NCI-H1436 treated with DMSO at 0.1 percent for 48 hours (cell line): ENCODE data around the gene OBP2B.
"Not testable (repeated sequence)": the region's sequence is repeated elsewhere in the genome, so short reads cannot be mapped to it uniquely, and the experiment has no call there.

Experiments used
- DNase-seq: peaks from one replicate; lab custom pipeline; 2025; lab: John Stamatoyannopoulos, UW

The OBP2B gene

DNA sequence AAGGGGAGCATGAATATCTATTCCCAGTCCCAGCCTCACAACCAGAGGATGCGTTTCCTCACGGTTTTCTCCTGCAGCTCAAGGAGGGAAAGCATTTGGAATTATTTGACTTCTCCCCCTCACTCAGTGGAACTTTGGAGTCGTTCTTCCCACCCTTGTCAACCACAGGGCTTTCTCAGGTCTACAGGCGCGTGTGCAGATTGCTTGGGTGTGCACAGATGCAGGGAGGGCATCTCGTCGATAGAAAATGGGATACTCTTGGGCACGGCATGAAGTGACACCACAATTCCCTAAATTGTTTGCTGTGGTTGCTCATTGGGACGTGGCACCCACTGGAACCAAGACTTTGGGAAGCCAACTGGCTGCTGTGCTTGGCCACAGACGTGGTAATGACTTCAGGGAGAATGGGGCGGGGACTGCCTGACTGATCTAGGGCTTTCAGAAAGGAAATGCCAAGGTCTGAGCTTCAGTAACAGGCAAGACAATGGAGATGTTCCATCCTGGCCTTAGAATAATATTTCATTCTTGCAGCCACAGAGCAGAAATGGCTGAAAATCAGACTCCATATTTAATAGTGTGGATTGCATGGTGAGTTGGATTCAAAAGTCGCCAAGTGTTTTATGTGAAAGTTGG lies 12.2 kb upstream of the OBP2B start:
- no peak for DNase-seq

GRCh38 chr9:133218049-133218975 lies 9.3 kb upstream of the OBP2B start:
- not testable (repeated sequence) for DNase-seq

DNA sequence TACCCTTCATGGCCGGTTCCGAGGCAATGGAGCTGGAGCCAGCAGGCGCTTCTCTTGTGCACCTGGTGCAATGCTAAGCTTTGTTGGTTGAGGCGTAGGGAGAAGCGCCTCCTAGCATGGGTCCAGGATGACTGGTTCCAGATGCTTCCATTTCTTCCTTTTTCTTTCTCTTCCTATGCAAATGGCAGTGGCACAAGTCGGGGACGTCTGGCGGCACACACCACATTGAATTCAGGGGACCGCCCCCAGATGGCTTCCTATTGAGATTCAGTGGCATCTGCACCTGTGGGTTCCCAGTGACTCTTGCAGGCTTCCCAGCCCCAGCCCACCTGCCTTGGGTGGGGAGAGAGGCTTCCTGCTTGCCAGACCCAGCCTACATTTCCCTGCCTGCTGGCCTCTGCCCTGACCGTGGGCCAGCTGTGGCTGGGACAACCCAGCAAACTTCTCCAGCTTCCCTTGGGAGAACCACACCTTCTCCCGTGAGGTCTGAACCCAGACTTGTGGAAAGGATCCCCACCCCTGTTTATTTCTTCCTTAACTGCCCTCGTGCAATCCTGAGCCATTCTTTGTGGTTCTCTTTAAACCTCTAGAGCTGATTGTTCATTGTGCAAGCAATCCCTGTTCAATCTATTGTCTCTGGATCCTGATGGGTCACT lies 8.4 kb upstream of the OBP2B start:
- not testable (repeated sequence) for DNase-seq

GRCh38 chr9:133214276-133214675 lies 5.2 kb upstream of the OBP2B start:
- not testable (repeated sequence) for DNase-seq

GRCh38 chr9:133210609-133211008 lies 1.6 kb upstream of the OBP2B start:
- no peak for DNase-seq

GRCh38 chr9:133210202-133210532 lies 1.1 kb upstream of the OBP2B start:
- no peak for DNase-seq

DNA sequence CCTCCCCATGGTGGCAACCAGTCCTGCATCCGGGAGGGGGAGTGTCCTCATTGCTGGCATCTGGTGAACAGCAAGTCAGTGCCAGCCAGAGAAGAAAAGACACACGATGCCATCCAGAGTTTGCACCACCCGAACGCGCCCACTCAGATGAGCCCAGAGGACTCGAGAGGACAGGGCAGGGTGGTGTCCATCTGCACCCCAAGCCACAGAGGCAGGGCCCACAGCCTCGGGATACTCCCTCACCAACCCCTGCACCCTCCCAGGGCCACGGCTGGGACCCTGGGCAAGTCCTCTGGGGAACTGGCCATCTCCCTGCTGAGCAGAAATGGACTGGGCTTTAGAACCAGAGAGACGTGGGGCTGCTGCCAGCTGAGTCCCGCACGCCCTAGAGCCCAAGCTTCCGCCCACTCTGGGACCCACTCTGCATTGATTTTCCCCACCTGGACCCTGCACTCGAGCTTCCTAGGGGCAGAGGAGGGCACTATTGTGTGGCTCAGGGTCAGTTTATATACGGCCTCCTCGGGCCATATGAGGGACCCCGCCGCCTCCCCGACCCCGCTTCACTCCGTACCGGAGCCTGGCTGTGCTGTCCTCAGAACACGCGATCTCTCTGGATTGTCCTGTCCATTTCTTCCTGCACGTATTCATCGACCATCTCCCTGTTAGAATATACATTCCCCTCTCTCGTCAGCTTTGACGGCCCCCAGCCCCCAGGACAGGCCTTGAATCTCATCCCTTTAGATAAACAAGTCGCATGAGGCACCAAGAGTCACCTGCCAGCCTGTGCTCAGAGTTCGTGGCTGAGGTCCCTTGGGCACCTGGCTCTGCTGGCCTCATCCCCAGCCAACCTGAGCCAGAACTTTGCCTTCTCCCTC lies 514 bp upstream of the OBP2B start:
- not testable (repeated sequence) for DNase-seq

DNA sequence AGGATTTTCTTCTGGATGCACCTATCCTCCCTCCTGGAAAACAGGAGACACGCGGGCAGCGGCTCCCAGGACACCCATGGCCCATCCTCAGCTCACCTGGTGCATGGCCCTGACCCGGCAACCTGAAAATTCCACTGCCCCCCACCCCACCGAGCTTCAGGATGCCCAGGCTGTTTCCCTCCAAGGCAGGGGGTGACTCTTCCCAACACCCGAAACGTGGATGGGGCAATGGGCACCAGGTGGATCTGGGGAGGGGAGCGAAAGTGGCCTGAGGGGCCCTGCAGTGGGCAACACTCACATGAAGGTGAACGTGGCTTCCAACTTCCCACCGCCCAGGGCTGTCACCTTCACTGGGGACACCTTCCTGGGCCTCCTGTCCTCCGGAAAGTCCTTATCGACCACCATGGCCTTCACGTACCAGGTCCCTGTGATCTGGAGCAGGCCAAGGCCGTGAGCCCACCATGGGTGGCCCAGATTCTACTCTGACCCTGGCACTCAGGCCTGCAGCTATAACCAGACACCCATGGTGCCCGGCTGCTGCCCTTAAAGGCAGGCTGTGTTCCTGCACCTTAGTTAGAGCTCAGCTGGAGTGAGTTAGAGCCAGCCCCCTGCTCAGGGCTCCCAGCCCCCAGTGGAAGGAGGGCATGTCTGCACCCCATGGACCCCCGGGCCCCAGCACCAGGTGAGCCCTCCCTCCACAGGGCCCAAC lies 725 bp downstream of the OBP2B start:
- DNase-seq: not testable (repeated sequence)

DNA sequence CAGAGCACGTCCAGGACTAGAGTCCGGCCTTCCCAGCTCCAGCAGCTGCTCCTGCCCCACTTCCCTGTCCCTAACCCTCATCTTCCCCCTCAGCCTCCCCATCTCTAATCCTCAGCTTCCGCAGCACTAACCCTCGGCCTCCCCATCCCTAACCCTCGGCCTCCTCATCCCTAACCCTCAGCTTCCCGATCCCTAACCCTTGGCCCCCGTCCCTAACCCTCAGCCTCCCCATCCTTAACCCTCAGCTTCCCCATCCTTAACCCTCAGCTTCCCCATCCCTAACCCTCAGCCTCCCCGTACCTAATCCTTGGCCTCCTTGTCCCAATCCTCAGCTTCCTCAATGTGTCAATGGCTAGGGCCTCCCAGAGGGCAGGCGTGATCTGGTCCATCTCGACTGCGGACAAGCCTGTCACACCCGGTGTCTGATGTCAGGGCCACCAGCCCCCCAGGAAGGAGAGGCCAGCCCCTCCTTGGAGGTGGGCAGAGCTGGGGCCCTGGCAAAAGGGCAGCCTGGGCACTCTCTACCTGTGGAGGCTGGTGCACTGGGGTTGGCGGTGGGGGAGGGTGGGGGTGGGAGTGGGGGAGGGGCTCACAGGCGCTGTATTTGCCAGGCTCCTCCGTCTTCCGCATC lies 1.4 kb downstream of the OBP2B start:
- DNase-seq: no peak

- no peak for DNase-seq
Observed at GRCh38 chr9:133207021-133207531, 2.0 kb downstream of the OBP2B start.

- DNase-seq: no peak
Observed at GRCh38 chr9:133205996-133206931, 2.8 kb downstream of the OBP2B start.

GRCh38 chr9:133205481-133205887 lies 3.6 kb downstream of the OBP2B start:
- not testable (repeated sequence) for DNase-seq

DNA sequence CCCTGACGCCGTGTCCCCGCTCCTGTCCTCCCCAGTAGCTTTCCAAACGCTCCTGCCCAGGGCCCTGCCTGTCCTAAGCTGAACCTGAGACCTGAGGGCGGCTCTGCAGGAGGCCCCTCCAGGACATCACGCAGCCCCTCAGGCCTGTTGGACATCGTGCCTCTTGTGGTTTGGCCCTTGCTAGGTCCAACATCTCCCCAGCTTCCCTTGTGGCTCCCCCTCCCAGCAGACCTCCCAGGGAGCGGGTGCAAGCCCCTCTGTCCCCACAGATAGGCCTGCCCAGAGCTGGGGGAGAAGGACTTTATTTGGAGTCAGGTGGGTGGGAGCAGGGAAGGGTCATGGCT lies 4.1 kb downstream of the OBP2B start:
- no peak for DNase-seq

DNA sequence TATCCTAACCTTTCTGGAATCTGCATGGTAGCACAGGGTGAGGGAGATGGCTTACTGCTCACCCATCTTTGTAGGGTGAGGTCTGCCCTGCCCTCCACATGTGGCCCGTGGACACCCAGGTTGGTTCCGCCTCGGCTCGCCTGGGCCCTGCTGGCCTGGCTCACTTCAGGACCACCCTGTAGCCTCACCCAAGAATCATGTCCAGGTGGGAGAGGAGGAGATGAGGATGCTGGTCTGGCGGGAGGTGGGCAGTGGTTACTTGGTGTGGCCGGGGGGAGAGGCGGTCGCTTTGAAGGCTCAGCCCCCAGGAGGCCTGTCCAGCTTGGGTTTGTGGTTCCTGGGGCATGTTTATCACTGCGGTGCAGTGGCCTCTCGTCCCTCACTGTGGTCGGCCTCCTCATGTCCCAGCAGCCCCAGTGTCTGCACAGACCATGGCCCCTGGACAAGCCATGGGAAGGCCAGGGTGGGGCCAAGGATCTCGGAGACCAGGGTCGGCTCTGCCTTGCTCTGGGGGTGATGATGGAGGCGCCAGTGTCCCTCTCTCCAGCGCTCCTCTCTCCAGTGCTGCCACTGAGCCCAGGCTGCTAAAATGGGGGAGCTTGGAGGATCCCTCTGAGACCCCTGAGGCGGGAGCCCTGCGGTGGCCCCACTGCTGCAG lies 4.6 kb downstream of the OBP2B start:
- no peak for DNase-seq

GRCh38 chr9:133203506-133204075 lies 5.5 kb downstream of the OBP2B start:
- DNase-seq: no peak

- no peak for DNase-seq
Observed at GRCh38 chr9:133202688-133203453, 6.2 kb downstream of the OBP2B start.

GRCh38 chr9:133202145-133202513 lies 6.9 kb downstream of the OBP2B start:
- DNase-seq: no peak
